NB4 (cell line): ENCODE results near the gene HS6ST3.

Experiments
- DNase-seq: peaks from one replicate; pipeline ENCODE4 v3.0.0; 2010; ENCODE audit warnings: low read depth
- H3K4me3 ChIP-seq: one replicate; pipeline ENCODE4 v1.5.1; 2011; ENCODE audit warnings: mild to moderate bottlenecking, low read depth, low read length, moderate library complexity
- CTCF ChIP-seq: IDR thresholded peaks from one replicate; pipeline ENCODE4 v1.5.1; 2012; ENCODE audit warnings: low read depth, low read length
- MAX ChIP-seq: IDR thresholded peaks from 2 replicates; pipeline ENCODE4 v1.6.1; 2011; ENCODE audit warnings: low read depth, low read length
- MYC ChIP-seq: IDR thresholded peaks from 2 replicates; pipeline ENCODE4 v1.6.1; 2011; ENCODE audit warnings: low read depth, low read length
- POLR2A ChIP-seq: IDR thresholded peaks from 2 replicates; pipeline ENCODE4 v1.6.1; 2011; ENCODE audit warnings: mild to moderate bottlenecking; ENCODE audit not compliant: insufficient read length; ENCODE audit errors: extremely low read depth

The HS6ST3 gene

GRCh38 chr13:96532804-96533203 is 442.9 kb downstream of the HS6ST3 start:
- no peak for DNase-seq
- TF ChIP-seq POLR2A: no peak
- no peak for TF ChIP-seq MYC
- TF ChIP-seq CTCF: no peak
- no peak for TF ChIP-seq MAX
- no peak overlapping the region for H3K4me3 ChIP-seq

GRCh38 chr13:96533408-96533807 is 443.5 kb downstream of the HS6ST3 start:
- TF ChIP-seq MAX: no peak
- no peak for TF ChIP-seq CTCF
- no peak for TF ChIP-seq POLR2A
- no peak for TF ChIP-seq MYC
- DNase-seq: no peak
- no peak overlapping the region for H3K4me3 ChIP-seq

GRCh38 chr13:96539791-96540190 is 449.9 kb downstream of the HS6ST3 start:
- no peak for TF ChIP-seq MAX
- TF ChIP-seq POLR2A: no peak
- TF ChIP-seq MYC: no peak
- no peak for TF ChIP-seq CTCF
- no peak for DNase-seq
- no peak overlapping the region for H3K4me3 ChIP-seq

- H3K4me3 ChIP-seq: no peak overlapping the region
- no peak for TF ChIP-seq MAX
- no peak for TF ChIP-seq CTCF
- no peak for TF ChIP-seq MYC
- no peak for DNase-seq
Observed at GRCh38 chr13:96540670-96541069, 450.8 kb downstream of the HS6ST3 start.

- DNase-seq: no peak
- H3K4me3 ChIP-seq: no peak overlapping the region
- TF ChIP-seq MAX (no peak), MYC (no peak), CTCF (no peak), POLR2A (no peak)
Observed at GRCh38 chr13:96542986-96543385, 453.1 kb downstream of the HS6ST3 start.

- TF ChIP-seq MAX: no peak
- no peak for TF ChIP-seq MYC
- no peak for TF ChIP-seq POLR2A
- no peak for TF ChIP-seq CTCF
- no peak for DNase-seq
- H3K4me3 ChIP-seq: no peak overlapping the region
Observed at GRCh38 chr13:96544957-96545356, 455.1 kb downstream of the HS6ST3 start.
